DND-41 (cell line): ENCODE data around the gene SKIC8.

Experiments
- CTCF ChIP-seq: IDR thresholded peaks from 2 replicates; pipeline ENCODE4 v1.5.1; 2012; ENCODE audit warnings: borderline replicate concordance, low read length, moderate library complexity, mild to moderate bottlenecking; ENCODE audit not compliant: poor library complexity, severe bottlenecking; ENCODE audit errors: extremely low read depth
- EZH2 ChIP-seq: IDR thresholded peaks from 3 replicates; pipeline ENCODE4 v1.6.1; 2012; ENCODE audit warnings: borderline replicate concordance, low read depth, mild to moderate bottlenecking, moderate library complexity, low read length, inconsistent platforms; ENCODE audit not compliant: severe bottlenecking

- TF ChIP-seq CTCF, result no peak
- TF ChIP-seq EZH2, result no peak
These were observed 64.8 kb downstream of the SKIC8 start, which contains the start of gene ACSBG1 for GRCh38 chr15:78234515-78235040.
